Measurements from ENCODE around the gene MARK2. TPM values are rescaled to one million over a fixed set of nuclear protein-coding genes. Genes with fewer than 3 reads are reported as not detected.

MARK2 gene
- total and polyA plus RNA-seq, 10 of the 15 experiments (the other 5 are each of a cell fraction or from before 2014, with no cell fraction given): 0.19 to 29.5 (median 13.2) TPM

DNA sequence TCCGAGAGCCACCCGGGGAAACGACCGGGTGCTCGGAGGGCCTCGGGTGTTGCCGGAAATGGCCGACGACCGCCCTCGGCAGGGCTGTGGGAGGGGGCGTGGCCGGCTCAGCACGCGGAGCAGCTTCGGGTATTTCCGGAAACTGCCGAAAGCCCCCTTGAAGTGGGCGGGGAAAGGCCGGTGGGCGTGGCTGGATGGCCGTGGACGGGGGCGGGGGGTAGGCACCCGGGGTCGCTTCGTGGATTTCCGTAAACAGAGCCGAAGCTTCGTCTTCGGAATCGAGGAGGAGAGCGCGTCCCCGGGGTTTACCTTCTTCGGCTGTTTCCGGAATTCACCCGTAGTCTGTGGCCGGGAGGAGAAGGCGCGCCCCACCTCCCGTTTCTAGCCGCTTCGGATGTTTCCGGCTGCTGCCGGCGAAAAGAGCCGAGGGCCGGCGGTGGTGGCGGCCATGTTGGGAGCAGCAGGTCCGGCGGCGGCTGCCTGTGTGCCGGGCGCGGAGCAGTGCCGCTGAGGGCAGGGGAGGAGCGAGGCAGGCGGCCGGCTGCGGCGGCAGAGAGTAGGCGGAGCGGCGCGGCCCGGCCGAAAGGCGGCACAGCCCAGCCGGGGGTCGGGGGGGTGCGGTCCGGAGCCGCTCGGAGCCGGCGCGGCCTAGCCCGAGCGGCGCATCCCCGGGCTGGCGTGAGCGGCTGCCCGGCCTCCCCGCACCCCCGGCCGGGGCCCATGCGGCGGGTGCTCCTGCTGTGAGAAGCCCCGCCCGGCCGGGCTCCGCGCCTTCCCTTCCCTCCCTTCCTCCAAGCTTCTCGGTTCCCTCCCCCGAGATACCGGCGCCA, at the start of gene MARK2 (continued):
- TF ChIP-seq, protein P1, sequence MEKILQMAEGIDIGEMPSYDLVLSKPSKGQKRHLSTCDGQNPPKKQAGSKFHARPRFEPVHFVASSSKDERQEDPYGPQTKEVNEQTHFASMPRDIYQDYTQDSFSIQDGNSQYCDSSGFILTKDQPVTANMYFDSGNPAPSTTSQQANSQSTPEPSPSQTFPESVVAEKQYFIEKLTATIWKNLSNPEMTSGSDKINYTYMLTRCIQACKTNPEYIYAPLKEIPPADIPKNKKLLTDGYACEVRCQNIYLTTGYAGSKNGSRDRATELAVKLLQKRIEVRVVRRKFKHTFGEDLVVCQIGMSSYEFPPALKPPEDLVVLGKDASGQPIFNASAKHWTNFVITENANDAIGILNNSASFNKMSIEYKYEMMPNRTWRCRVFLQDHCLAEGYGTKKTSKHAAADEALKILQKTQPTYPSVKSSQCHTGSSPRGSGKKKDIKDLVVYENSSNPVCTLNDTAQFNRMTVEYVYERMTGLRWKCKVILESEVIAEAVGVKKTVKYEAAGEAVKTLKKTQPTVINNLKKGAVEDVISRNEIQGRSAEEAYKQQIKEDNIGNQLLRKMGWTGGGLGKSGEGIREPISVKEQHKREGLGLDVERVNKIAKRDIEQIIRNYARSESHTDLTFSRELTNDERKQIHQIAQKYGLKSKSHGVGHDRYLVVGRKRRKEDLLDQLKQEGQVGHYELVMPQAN (conservative IDR thresholded peaks at IDR 0.05): peak; percentile 92
- TF ChIP-seq NFXL1 (IDR thresholded peaks at IDR 0.05; ENCODE audit: borderline replicate concordance) (no peak), EGR1 (IDR thresholded peaks at IDR 0.05; ENCODE audit: borderline replicate concordance in 1 of 2, low read depth in 2 of 2, low read length in 2 of 2) (peak in 1 of 2 experiments; percentile 79; a peak in 2 of 3 replicates), RB1 (IDR thresholded peaks at IDR 0.05; ENCODE audit: borderline replicate concordance) (peak; percentile 59; the same call in 1 of the 2 replicates), NFYB (IDR thresholded peaks at IDR 0.05; ENCODE audit: insufficient read depth, low read depth, low read length) (no peak)
- TF ChIP-seq, protein P2, sequence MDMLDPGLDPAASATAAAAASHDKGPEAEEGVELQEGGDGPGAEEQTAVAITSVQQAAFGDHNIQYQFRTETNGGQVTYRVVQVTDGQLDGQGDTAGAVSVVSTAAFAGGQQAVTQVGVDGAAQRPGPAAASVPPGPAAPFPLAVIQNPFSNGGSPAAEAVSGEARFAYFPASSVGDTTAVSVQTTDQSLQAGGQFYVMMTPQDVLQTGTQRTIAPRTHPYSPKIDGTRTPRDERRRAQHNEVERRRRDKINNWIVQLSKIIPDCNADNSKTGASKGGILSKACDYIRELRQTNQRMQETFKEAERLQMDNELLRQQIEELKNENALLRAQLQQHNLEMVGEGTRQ (IDR thresholded peaks at IDR 0.05; ENCODE audit: borderline replicate concordance, low read depth, low read length): no peak
- TF ChIP-seq, protein P3, sequence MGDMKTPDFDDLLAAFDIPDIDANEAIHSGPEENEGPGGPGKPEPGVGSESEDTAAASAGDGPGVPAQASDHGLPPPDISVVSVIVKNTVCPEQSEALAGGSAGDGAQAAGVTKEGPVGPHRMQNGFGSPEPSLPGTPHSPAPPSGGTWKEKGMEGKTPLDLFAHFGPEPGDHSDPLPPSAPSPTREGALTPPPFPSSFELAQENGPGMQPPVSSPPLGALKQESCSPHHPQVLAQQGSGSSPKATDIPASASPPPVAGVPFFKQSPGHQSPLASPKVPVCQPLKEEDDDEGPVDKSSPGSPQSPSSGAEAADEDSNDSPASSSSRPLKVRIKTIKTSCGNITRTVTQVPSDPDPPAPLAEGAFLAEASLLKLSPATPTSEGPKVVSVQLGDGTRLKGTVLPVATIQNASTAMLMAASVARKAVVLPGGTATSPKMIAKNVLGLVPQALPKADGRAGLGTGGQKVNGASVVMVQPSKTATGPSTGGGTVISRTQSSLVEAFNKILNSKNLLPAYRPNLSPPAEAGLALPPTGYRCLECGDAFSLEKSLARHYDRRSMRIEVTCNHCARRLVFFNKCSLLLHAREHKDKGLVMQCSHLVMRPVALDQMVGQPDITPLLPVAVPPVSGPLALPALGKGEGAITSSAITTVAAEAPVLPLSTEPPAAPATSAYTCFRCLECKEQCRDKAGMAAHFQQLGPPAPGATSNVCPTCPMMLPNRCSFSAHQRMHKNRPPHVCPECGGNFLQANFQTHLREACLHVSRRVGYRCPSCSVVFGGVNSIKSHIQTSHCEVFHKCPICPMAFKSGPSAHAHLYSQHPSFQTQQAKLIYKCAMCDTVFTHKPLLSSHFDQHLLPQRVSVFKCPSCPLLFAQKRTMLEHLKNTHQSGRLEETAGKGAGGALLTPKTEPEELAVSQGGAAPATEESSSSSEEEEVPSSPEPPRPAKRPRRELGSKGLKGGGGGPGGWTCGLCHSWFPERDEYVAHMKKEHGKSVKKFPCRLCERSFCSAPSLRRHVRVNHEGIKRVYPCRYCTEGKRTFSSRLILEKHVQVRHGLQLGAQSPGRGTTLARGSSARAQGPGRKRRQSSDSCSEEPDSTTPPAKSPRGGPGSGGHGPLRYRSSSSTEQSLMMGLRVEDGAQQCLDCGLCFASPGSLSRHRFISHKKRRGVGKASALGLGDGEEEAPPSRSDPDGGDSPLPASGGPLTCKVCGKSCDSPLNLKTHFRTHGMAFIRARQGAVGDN (IDR thresholded peaks at IDR 0.05): 0 out of 2 replicates have a peak, but pooled peaks have one; percentile 38

Data from GM12878 (cell line).